KG1 (cell line): ENCODE data around the gene TOPORS.
"Not testable (repeated sequence)": the region's sequence is repeated elsewhere in the genome, so short reads cannot be mapped to it uniquely, and the experiment has no call there.

Experiments used
- DNase-seq: peaks from one replicate; lab custom pipeline; 2025; lab: John Stamatoyannopoulos, UW

TOPORS gene

GRCh38 chr9:32565967-32566366 is 13.6 kb upstream of the TOPORS start:
- no peak for DNase-seq

- no peak for DNase-seq
Measured at GRCh38 chr9:32558408-32558934, 6.1 kb upstream of the TOPORS start.

GRCh38 chr9:32554591-32554990 is 2.2 kb upstream of the TOPORS start:
- no peak for DNase-seq

- no peak for DNase-seq
Measured at GRCh38 chr9:32554107-32554506, 1.7 kb upstream of the TOPORS start.

- DNase-seq: no peak
Measured at GRCh38 chr9:32551276-32552051, 922 bp downstream of the TOPORS start.

- DNase-seq: peak; percentile 84
Measured at GRCh38 chr9:32550562-32551275, 1.7 kb downstream of the TOPORS start.

GRCh38 chr9:32550150-32550561 is 2.2 kb downstream of the TOPORS start:
- no peak for DNase-seq

- DNase-seq: not testable (repeated sequence)
Measured at GRCh38 chr9:32548213-32548612, 4.2 kb downstream of the TOPORS start.

GRCh38 chr9:32545884-32546283 is 6.5 kb downstream of the TOPORS start:
- DNase-seq: no peak

- no peak for DNase-seq
Measured at GRCh38 chr9:32543047-32543446, 9.3 kb downstream of the TOPORS start.

GRCh38 chr9:32533816-32534215 is 18.6 kb downstream of the TOPORS start:
- no peak for DNase-seq

- no peak for DNase-seq
Measured at GRCh38 chr9:32533336-32533735, 19.1 kb downstream of the TOPORS start.

- no peak for DNase-seq
Measured at GRCh38 chr9:32526707-32527048, 25.7 kb downstream of the TOPORS start.

- DNase-seq: peak; percentile 86
Measured at GRCh38 chr9:32526041-32526706, 26.2 kb downstream of the TOPORS start, which contains the start of gene RIGI. RIGI (minus strand) TSS chr9:32526196; CDS start chr9:32526166, 30 bp downstream.

GRCh38 chr9:32525709-32526030 is 26.7 kb downstream of the TOPORS start:
- DNase-seq: peak; percentile 64

- no peak for DNase-seq
Measured at GRCh38 chr9:32524892-32525708, 27.3 kb downstream of the TOPORS start.

GRCh38 chr9:32524558-32524891 is 27.9 kb downstream of the TOPORS start:
- DNase-seq: not testable (repeated sequence)

GRCh38 chr9:32523910-32524309 is 28.5 kb downstream of the TOPORS start:
- no peak for DNase-seq

- no peak for DNase-seq
Measured at GRCh38 chr9:32518276-32518675, 34.1 kb downstream of the TOPORS start.

- no peak for DNase-seq
Measured at GRCh38 chr9:32516241-32516640, 36.1 kb downstream of the TOPORS start.

- DNase-seq: no peak
Measured at GRCh38 chr9:32508728-32509127, 43.7 kb downstream of the TOPORS start.

- DNase-seq: no peak
Measured at GRCh38 chr9:32503008-32503407, 49.4 kb downstream of the TOPORS start.
